HL-60/S4 (cell line): ENCODE results near the gene GBA3.

Experiments
- in situ Hi-C: fragments of 300-500 bp; cut with MboI; formaldehyde crosslinking; loops from 2 replicates; pipeline ENCODE4 v1.14.3; 2022; ENCODE audit warnings: low sequenced_read_pairs

The GBA3 gene

GRCh38 chr4:22778547-22779163, 85.9 kb downstream of the GBA3 start:
- in situ Hi-C loops, result no loop called here

DNA sequence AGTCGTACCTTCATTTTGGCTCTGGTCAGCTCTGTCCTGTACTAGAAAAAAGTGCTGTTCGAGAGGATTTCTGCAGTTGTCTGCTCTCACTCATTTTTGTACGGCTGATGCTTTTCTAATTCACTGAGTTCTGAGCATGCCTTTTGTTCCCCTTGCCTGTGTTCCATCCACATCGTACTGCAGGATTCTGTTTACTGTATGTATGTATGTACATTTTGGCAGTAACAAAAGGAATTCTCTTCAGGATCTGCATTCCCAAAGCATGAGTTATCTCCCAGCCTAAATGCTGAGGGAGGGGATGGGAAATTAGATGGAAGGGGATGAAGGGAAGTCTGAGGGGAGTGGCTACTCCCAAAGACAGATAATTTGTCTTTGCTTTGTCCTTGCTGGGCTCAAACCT, 87.6 kb downstream of the GBA3 start:
- in situ Hi-C loops, result no loop called here

DNA sequence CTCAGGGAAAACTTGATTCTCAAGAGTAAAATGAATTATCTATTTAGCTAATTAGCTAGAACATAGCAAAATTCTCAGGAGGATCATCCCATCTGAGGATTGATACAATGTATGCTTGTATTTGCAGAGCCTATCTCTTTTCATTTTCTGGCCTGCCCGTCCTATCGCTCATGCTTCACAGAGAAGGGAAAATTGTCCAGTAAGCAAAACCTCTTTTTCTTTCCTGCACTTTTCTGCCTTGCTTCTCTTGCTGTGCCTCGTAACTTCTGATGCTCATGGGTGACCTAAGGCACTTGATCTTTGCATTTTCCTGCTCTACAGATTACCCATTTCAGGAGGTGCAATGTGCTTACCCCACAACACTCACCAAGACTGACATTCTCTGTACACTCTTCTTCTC, 88.1 kb downstream of the GBA3 start:
- in situ Hi-C loops, result no loop called here

GRCh38 chr4:22787753-22788375, 95.1 kb downstream of the GBA3 start:
- in situ Hi-C loops, result no loop called here

DNA sequence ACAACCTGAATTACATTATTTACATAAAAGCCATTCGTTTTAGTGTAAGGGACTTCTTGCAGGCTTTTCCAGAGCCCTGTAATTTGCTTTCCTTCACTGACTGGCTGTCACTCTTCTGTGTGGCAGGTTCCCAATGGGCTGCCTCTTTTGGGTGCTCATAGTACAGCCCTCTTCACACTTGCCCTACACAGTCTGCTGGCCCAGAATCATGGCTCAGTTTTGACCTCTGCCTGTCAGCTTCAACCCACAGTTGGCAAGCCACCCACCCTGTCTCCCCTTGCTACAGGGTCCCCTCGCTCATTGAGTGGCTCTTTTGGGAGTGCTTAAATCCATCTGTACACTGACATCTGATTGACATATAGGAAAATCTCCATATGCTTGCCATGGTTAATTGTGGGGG, 97.9 kb downstream of the GBA3 start:
- in situ Hi-C loops, result no loop called here

- in situ Hi-C loops, result no loop called here
These were observed 102.0 kb downstream of the GBA3 start for GRCh38 chr4:22794732-22795131.

DNA sequence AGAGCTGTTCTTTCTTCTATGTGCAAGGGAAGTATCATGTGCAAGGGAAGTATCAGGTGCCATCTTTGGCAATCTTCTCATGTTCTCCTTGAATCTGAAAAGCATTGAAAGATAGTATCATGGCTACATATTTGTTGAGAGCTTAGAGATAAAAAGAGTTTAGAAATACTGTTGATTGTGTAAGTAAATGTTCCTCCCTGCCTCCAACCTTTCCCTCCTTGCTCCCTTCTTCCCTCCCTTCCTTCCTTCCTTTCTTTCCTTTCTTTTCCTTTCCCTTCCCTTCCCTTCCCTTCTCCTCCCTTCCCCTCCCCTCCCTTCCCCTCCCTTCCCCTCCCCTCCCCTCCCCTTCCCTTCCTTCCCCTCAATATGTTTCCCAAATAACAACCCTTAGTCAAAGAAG, 108.7 kb downstream of the GBA3 start:
- in situ Hi-C loops, result no loop called here

DNA sequence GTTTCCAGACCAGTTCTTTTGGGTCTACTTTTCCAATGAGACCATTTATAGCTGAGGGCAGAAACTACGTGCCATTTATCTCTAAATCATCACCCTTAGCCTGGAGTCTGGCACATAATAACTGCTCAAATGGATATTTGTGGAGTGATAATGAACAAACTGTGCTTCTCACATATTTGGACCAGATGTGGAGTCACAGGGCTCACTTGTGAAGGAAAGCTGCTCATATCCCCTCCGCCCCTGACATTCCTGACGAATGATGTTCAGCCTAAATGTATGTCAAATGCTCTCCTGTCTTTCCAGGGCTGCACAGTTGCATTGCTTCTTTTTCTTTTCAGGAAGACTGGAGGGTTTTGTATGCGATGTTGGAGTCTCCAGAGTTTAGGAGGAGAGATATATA, 110.1 kb downstream of the GBA3 start:
- in situ Hi-C loops, result no loop called here

GRCh38 chr4:22803512-22803911, 110.8 kb downstream of the GBA3 start:
- in situ Hi-C loops, result no loop called here

GRCh38 chr4:22814906-22815305, 122.2 kb downstream of the GBA3 start:
- in situ Hi-C loops, result no loop called here

DNA sequence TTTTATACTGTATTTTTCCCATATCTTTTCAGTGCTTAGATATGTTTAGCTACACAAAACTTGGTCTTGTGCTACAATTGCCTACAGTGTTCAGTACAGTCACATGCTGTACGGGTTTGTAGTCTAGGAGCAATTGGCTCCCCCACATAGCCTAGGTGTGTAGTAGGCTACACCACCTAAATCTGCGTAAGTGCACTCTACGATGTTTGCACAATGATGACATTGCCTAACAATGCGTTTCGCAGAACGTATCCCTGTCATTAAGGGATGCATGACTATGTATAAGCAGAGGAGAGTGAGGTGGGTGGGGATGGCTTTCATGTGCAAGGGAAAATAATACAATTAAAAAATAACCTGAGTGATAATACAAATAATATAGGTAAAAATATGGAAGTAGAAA, 131.4 kb downstream of the GBA3 start:
- in situ Hi-C loops, result no loop called here

DNA sequence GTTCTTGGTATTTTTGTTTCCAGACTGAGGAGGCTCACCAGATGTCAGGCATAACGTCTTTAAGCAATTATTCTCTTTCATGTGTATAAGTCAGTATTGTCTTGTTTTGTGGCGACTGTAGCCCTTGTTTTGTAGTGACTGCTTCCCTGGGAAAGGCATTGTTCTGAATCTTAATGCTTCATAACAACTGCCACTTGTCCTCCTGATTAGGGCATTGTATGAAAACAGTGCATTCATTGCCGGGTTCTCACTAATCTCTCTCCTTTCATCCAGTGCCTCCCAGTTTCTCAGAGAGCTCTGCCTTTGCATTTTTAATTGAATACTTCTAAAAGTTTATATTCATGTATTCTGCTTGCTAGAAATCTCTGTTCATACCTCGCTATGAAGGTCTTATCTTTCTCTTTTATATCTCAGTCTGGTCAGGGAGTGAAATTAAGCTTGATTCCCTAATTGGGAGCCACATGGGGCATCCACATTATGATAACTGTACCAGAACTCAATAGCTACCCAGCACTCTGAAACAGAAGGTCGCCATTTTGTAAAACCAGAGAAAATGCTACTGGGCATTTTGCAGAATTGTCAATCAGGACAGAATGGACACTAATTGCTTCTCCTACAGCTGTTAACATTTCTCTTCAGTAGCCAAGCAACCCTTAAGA, 149.8 kb downstream of the GBA3 start:
- in situ Hi-C loops, result no loop called here

DNA sequence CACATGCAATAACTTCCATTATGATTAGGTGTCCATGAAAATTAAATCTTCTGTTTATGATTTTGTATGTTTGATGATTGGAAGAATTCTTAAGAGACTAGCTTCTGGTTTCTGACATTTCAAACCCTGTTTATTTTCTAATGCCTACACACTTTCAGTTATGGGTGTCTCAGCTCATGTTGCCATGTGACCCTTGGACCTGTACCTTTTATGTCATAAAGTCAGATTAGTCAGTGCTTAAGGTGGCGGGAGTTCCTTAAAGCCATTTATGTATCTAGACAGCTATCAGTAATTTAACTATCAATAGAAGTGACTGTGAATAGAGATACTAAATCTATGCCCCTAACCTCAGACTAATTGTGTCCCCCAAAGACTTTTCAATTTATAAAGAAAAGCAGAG, 155.6 kb downstream of the GBA3 start:
- in situ Hi-C loops, result no loop called here

DNA sequence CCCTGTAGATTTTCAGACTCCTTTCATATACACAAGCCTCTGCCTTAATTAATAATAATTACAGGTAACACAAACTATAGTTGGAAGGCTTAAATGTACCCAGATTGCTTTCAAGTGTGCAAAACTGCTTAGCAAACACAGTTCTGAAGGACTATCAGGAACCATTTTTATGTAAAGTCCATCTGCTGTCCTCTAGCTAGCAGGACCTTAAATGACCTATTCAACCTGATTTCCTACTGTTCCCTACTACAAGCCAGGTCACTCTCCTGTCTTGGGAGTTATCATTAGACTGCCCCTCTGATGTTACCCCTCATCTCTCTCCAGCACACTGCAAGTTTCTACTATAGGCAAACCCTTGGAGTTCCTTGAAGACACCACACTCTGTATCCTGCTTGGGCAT, 157.3 kb downstream of the GBA3 start:
- in situ Hi-C loops, result no loop called here

- in situ Hi-C loops, result no loop called here
These were observed 157.9 kb downstream of the GBA3 start for GRCh38 chr4:22850630-22851029.

GRCh38 chr4:22857411-22857810, 164.7 kb downstream of the GBA3 start:
- in situ Hi-C loops, result no loop called here

- in situ Hi-C loops, result no loop called here
These were observed 166.6 kb downstream of the GBA3 start for GRCh38 chr4:22859318-22859717.
